Measurements from ENCODE around the gene ZNF592.
A peak's percentile ranks its signal among the peaks of the same experiment; 100 is the strongest.
"Not testable (repeated sequence)": the region's sequence is repeated elsewhere in the genome, so short reads cannot be mapped to it uniquely, and the experiment has no call there.

ZNF592 gene

GRCh38 chr15:84750583-84751092 is 2.2 kb downstream of the ZNF592 start:
- TF ChIP-seq CTCF (IDR thresholded peaks at IDR 0.05; ENCODE audit: unreplicated experiment in 3 of 3): no peak
- Mint-ChIP-seq H3K4me3 (peak overlapping the region; percentile 57 to 97 (median 96)), H3K27me3 (ENCODE audit: low read depth) (no peaks in the 10 kb centered on the region), H3K36me3 (ENCODE audit: low read depth) (peaks cover 4% of the 10 kb centered on the region), H3K27ac (peak overlapping the region; percentile 22 to 98 (median 71)), H3K9me3 (no peaks in the 10 kb centered on the region), H3K4me1 (peaks cover 54% of the 10 kb centered on the region)

- H3K4me3 Mint-ChIP-seq: peak overlapping the region in 2 of 3 experiments; percentile 7 to 42
- not testable (repeated sequence) for H3K9me3 Mint-ChIP-seq; H3K27me3 Mint-ChIP-seq (ENCODE audit: low read depth); H3K36me3 Mint-ChIP-seq (ENCODE audit: low read depth)
- peak overlapping the region; percentile 31 to 49 (median 48) for H3K27ac Mint-ChIP-seq
- H3K4me1 Mint-ChIP-seq: peaks cover 51% of the 10 kb centered on the region
These were observed 3.3 kb downstream of the ZNF592 start for GRCh38 chr15:84751721-84752120.

- H3K36me3 Mint-ChIP-seq (ENCODE audit: low read depth): peaks cover 8% of the 10 kb centered on the region
- H3K27ac Mint-ChIP-seq: peak overlapping the region; percentile 31 to 49 (median 48)
- peak overlapping the region; percentile 4 to 42 (median 7) for H3K4me3 Mint-ChIP-seq
- no peaks in the 10 kb centered on the region for H3K9me3 Mint-ChIP-seq
- H3K27me3 Mint-ChIP-seq (ENCODE audit: low read depth): no peaks in the 10 kb centered on the region
- peaks cover 49% of the 10 kb centered on the region for H3K4me1 Mint-ChIP-seq
- no peak for TF ChIP-seq CTCF (IDR thresholded peaks at IDR 0.05; ENCODE audit: unreplicated experiment in 3 of 3)
These were observed 3.8 kb downstream of the ZNF592 start for GRCh38 chr15:84752195-84752594.

DNA sequence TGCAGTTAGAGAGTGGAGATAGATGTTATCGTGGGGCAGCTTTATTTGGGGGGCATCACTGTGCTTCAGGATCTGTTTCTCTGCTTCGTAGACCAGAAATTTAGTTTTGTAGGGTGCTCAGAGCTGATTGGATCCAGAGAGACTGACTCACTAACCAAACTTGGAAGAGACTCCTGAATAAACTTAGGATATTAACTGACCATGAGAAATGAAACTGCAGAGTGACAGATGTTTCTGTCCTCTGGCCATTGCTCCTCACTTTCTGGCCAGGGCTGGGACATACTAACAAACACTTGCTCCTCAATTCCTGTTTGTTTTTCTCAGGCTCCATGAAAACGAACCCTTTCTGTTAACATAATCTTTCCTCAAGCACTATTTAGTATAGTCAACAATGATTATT is 4.3 kb downstream of the ZNF592 start:
- Mint-ChIP-seq H3K4me3 (peak overlapping the region in 1 of 3 experiments; percentile 42), H3K36me3 (ENCODE audit: low read depth) (peaks cover 8% of the 10 kb centered on the region), H3K4me1 (peaks cover 44% of the 10 kb centered on the region), H3K27me3 (ENCODE audit: low read depth) (no peaks in the 10 kb centered on the region), H3K9me3 (no peaks in the 10 kb centered on the region), H3K27ac (peak overlapping the region; percentile 31 to 49 (median 48))
- TF ChIP-seq CTCF (IDR thresholded peaks at IDR 0.05; ENCODE audit: unreplicated experiment in 3 of 3): no peak

DNA sequence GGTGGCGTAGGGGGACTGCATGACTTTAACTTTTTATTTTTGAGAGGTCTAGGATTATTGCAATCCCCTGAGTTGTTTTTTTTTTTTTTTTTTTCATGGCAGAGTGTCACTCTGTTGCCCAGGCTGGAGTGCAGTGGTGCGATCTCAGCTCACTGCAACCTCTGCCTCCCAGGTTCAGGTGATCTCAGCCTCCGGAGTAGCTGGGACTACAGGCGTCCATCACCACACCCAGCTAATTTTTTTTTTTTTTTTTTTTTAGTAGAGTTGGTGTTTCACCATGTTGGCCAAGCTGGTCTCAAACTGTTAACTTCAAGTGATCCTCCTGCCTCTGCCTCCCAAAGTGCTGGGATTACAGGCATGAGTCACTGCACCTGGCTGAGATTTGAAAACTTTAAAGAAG is 6.5 kb downstream of the ZNF592 start:
- H3K36me3 Mint-ChIP-seq (ENCODE audit: low read depth); H3K4me3 Mint-ChIP-seq; H3K9me3 Mint-ChIP-seq; H3K27ac Mint-ChIP-seq; H3K27me3 Mint-ChIP-seq (ENCODE audit: low read depth): not testable (repeated sequence)
- peaks cover 39% of the 10 kb centered on the region for H3K4me1 Mint-ChIP-seq

DNA sequence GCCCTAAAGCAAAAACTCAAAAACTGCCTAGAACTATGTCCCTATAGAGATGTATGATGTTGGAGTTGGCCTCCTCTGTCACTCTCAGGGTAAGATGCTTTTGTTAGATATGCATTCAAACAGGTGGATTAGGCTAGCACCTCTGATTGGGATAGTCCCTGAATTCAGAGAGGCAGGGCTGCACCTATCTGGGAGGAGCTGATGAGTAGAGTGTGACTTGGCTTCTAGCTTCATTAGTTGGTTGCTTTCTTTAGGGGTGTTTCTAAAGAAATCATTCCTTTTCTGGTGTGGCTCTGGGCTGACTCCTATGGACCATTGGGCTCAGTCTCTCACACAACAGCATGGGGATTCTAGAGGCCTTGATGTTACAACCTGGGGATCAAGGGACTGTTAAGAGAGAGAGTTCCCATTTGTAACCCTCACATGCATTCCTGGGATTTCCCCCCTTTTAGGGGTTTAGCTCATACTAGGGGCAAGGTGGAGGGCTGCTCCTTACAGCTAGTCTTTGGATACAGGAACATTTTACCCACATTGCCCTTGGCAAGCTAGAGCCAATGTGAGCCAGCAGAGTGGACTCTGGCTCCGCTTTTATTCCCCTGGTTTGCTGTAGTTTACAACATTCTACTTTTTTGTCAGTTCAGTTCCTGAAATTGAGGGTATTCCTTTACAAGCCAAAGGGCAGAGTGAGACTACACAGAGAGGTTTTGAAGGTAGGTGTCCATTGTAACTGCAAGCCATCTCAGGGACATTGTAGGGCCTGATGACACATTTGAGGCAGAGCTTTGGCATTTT is 7.5 kb downstream of the ZNF592 start:
- Mint-ChIP-seq H3K4me3 (no peak overlapping the region), H3K4me1 (peaks cover 30% of the 10 kb centered on the region), H3K27me3 (ENCODE audit: low read depth) (no peaks in the 10 kb centered on the region), H3K36me3 (ENCODE audit: low read depth) (peaks cover 8% of the 10 kb centered on the region), H3K9me3 (no peaks in the 10 kb centered on the region), H3K27ac (peak overlapping the region; percentile 21 to 66 (median 52))
- TF ChIP-seq CTCF (IDR thresholded peaks at IDR 0.05; ENCODE audit: unreplicated experiment in 3 of 3): no peak

GRCh38 chr15:84759018-84759417 is 10.6 kb downstream of the ZNF592 start:
- Mint-ChIP-seq H3K9me3 (no peaks in the 10 kb centered on the region), H3K27me3 (ENCODE audit: low read depth) (no peaks in the 10 kb centered on the region), H3K4me1 (peaks cover 13% of the 10 kb centered on the region), H3K4me3 (no peak overlapping the region), H3K36me3 (ENCODE audit: low read depth) (peaks cover 4% of the 10 kb centered on the region), H3K27ac (peak overlapping the region; percentile 40 to 57 (median 55))
- TF ChIP-seq CTCF (IDR thresholded peaks at IDR 0.05; ENCODE audit: unreplicated experiment in 3 of 3): no peak

Measured in nephron (organoid).